ENCODE results near the gene DMRTA2. TPM values are rescaled to one million over a fixed set of nuclear protein-coding genes. Genes with fewer than 3 reads are reported as not detected.

The DMRTA2 gene
- total RNA-seq, 1 donor from 2014 or later: not detected

- DNase-seq (ENCODE audit: low spot score): no peak
These were observed 35.3 kb upstream of the DMRTA2 start for GRCh38 chr1:50458507-50458906.

DNA sequence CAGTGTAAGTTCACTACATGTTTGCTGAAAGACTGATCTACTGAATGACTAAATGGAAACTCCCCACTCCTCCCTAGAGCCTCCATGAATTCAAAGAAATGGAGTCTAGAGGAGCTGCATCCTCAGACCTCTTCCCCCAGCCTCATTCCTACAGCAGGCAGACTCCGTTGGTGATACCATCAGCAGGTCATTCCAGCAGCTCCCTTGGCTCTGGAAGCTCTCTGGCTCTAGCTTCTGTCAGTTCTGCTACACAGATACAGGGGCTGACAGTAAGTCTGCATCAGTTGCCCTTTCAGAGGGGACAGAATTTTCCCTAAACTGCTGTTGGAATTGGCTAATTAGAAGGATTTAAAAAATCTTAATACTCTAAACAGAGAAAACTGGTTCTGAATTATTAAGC lies 31.7 kb upstream of the DMRTA2 start:
- H3K27ac Mint-ChIP-seq: no peak overlapping the region
- no peak overlapping the region for H3K4me3 Mint-ChIP-seq
- Histone ChIP-seq H3K9ac (no peak overlapping the region), H3K27me3 (no peaks in the 10 kb centered on the region), H3K4me3 (no peak overlapping the region), H3K27ac (no peak overlapping the region), H3F3A (ENCODE audit: low read depth) (no peaks in the 10 kb centered on the region), H2AFZ (replicated peaks) (no peak overlapping the region), H3K79me2 (ENCODE audit: low read depth) (no peaks in the 10 kb centered on the region), H3K36me3 (no peaks in the 10 kb centered on the region), H3K9me3 (ENCODE audit: low read depth) (no peaks in the 10 kb centered on the region), H3K4me2 (no peak overlapping the region), H4K20me1 (ENCODE audit: low read depth) (peaks cover 6% of the 10 kb centered on the region), H3K4me1 (peaks cover 24% of the 10 kb centered on the region)
- peaks cover 12% of the 10 kb centered on the region for H3K4me1 Mint-ChIP-seq
- H3K9me3 Mint-ChIP-seq: no peaks in the 10 kb centered on the region
- no peaks in the 10 kb centered on the region for H3K36me3 Mint-ChIP-seq
- no peak for DNase-seq (ENCODE audit: low spot score)
- TF ChIP-seq EZH2phosphoT487 (IDR thresholded peaks at IDR 0.05) (no peak), CTCF (IDR thresholded peaks at IDR 0.05) (no peak), EZH2 (IDR thresholded peaks at IDR 0.05) (no peak)
- peaks cover 2% of the 10 kb centered on the region for H3K27me3 Mint-ChIP-seq (ENCODE audit: insufficient read depth, low read depth)

More at GRCh38 chr1:50458507-50458906, 35.3 kb upstream of the DMRTA2 start:
- H3K4me2 ChIP-seq: no peak overlapping the region
- no peaks in the 10 kb centered on the region for H3K79me2 ChIP-seq (ENCODE audit: low read depth)
- TF ChIP-seq CTCF (IDR thresholded peaks at IDR 0.05): no peak
- no peak for TF ChIP-seq EZH2phosphoT487 (IDR thresholded peaks at IDR 0.05)
- TF ChIP-seq EZH2 (IDR thresholded peaks at IDR 0.05): no peak
- no peaks in the 10 kb centered on the region for H3K36me3 ChIP-seq
- H2AFZ ChIP-seq (replicated peaks): no peak overlapping the region
- Mint-ChIP-seq H3K36me3 (no peaks in the 10 kb centered on the region), H3K4me3 (no peak overlapping the region), H3K9me3 (no peaks in the 10 kb centered on the region), H3K27ac (no peak overlapping the region), H3K4me1 (no peaks in the 10 kb centered on the region), H3K27me3 (ENCODE audit: insufficient read depth, low read depth) (peaks cover 2% of the 10 kb centered on the region)
- H3K27ac ChIP-seq: no peak overlapping the region
- no peak overlapping the region for H3K9ac ChIP-seq
- peaks cover 4% of the 10 kb centered on the region for H3K4me1 ChIP-seq
- no peaks in the 10 kb centered on the region for H4K20me1 ChIP-seq (ENCODE audit: low read depth)
- no peaks in the 10 kb centered on the region for H3K27me3 ChIP-seq
- no peaks in the 10 kb centered on the region for H3F3A ChIP-seq (ENCODE audit: low read depth)
- no peak overlapping the region for H3K4me3 ChIP-seq
- no peaks in the 10 kb centered on the region for H3K9me3 ChIP-seq (ENCODE audit: low read depth)

DNA sequence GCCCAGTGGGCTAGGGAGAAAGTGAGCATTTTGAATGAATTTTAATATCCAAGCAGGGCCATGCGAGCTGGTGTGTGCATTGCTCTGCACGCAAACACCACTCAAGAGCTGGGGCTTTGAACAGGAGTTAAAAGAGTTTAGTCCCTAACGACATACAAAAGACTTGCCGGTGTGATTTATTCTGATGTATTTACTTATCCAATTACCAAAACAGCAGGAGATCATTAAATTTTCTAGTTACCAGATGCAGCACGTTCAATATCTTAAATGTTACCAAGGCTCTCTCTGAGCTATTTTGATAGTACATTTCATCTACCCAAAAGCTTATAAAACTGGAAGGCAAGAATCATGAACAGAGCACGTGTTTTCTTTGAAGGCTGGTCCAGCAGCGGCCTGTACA lies 30.0 kb upstream of the DMRTA2 start:
- H4K20me1 ChIP-seq (ENCODE audit: low read depth): peaks cover 6% of the 10 kb centered on the region
- Mint-ChIP-seq H3K27ac (no peak overlapping the region), H3K27me3 (ENCODE audit: insufficient read depth, low read depth) (peaks cover 2% of the 10 kb centered on the region), H3K4me3 (no peak overlapping the region), H3K9me3 (no peaks in the 10 kb centered on the region), H3K36me3 (no peaks in the 10 kb centered on the region), H3K4me1 (peaks cover 17% of the 10 kb centered on the region)
- DNase-seq (ENCODE audit: low spot score): peak; percentile 48
- H3F3A ChIP-seq (ENCODE audit: low read depth): no peaks in the 10 kb centered on the region
- no peak overlapping the region for H3K27ac ChIP-seq
- TF ChIP-seq EZH2phosphoT487 (IDR thresholded peaks at IDR 0.05): no peak
- no peak for TF ChIP-seq CTCF (IDR thresholded peaks at IDR 0.05)
- no peak for TF ChIP-seq EZH2 (IDR thresholded peaks at IDR 0.05)
- H3K79me2 ChIP-seq (ENCODE audit: low read depth): no peaks in the 10 kb centered on the region
- no peak overlapping the region for H3K4me3 ChIP-seq
- H3K36me3 ChIP-seq: no peaks in the 10 kb centered on the region
- no peaks in the 10 kb centered on the region for H3K27me3 ChIP-seq
- H3K9ac ChIP-seq: no peak overlapping the region
- H2AFZ ChIP-seq (replicated peaks): no peak overlapping the region
- peak overlapping the region; percentile 59 for H3K4me2 ChIP-seq
- H3K9me3 ChIP-seq (ENCODE audit: low read depth): no peaks in the 10 kb centered on the region
- peaks cover 24% of the 10 kb centered on the region for H3K4me1 ChIP-seq

Data from neural progenitor cell (in vitro differentiated cells).